Stimulated activated CD8-positive, alpha-beta memory T cell treated with anti-CD3 and anti-CD28 coated beads, Interleukin-12 subunit alpha, Interleukin-12 subunit beta, amount 100 ng/mL, for 24 hours (primary cell): ENCODE results near the gene GCGR.

Experiments used
- DNase-seq: peaks from one replicate; pipeline ENCODE4 v3.0.0-alpha.2; 2020; ENCODE audit errors: extremely low read depth

Gene GCGR

DNA sequence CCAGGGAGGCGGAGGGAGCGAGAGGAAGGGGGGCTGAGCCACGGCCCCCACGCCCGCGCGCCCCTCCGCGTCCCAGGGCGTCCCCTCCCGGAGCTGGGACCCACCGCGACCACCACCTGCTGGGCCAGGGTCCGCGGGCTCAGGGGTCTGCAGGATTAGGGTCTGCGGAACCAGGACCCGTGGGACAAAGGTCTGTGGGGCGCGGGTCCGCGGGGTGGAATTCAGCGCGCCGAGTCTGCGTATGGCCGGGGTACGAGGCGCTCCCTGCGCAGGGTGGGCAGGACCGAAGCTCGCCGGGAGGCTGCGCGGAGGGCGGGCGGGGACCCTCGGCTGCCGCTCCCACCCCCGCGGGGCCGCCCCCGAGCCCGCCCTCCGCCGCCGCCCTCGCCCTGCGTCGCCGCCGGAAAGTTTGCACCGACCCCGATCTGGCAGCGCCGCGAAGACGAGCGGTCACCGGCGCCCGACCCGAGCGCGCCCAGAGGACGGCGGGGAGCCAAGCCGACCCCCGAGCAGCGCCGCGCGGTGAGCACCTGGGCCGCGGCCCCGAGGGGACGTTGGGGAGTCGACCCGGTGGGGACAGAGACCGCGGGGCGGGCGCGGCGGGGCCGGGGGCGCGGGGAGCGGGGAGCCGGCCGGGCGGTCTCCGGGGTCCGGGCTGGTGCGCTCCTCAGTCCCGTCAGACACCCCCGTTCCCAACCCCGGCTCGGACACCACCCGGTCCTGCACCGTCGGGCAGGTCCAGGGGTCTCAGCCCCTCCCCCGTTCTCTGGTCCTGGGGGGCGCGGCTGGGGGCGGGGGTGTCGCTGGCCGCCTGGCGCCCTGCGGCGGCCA lies at the start of gene GCGR:
Gene GCGR (plus strand): TSS at position 423 of the 831 bp plus-strand sequence. CDS start 4,869 bp downstream, outside the sequence.
- no peak for DNase-seq

DNA sequence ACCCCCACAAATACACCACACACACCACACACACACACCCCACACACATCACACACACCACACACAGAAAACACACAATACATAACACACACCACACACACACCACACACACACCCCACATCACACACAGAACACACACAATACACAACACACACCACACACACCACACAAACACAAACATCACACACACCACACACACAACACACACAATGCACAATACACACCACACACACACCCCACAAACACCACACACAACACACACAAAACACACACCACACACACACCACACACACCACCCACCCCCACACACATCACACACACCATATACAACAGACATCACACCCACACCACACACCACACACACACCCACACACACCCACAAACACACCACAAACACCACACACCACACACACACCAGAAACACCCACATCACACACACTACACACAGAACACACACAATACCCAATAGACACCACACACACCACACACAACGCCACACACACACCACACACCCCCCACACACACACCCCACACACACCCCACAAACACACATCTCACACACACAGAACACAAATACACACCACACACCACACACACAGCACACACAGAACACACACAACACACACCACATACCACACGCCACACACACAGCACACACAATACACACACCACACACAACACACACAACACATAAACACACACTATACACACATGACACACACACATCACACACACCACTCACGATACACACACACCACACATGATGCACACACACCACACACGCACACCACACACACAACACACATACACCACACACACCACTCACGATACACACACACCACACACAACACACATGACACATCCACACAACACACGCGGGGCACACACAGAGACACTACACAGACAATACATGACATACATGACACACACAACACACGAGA lies 11.0 kb upstream of the GCGR start:
- DNase-seq: no peak

DNA sequence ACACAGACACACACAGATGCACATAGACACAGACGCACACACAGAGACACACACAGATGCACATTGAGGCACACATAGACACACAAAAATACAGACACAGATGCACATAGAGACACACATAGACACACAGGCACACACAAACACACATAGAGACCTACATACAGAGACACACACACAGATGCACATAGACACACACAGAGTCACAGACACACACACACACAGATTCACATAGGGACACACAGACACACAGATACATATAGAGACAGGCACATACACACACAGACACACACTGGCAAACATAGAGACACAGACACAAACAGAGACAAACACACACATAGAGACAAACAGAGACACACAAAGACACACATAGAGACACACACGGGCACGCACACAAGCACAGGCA lies 9.9 kb upstream of the GCGR start:
- DNase-seq: no peak

DNA sequence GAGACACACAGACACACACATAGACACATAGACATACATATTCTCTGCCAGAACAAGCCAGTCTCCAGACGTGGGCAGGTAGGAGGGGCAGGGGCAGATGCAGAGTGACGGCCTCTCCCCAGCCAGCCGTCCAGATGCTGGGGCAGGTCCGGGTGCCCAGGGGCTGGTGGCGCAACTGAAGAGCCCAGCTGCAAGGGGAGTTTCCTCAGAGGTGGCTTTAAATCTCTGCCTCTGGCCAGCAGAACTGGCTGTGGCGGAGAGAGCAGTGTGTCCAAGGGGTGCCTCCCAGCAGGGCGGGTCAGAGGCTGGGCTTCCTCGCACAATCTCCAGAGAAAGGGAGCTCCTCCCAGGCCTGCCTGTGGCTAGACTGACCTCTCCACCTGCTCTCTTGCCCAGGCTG lies 9.4 kb upstream of the GCGR start:
- DNase-seq: no peak

DNA sequence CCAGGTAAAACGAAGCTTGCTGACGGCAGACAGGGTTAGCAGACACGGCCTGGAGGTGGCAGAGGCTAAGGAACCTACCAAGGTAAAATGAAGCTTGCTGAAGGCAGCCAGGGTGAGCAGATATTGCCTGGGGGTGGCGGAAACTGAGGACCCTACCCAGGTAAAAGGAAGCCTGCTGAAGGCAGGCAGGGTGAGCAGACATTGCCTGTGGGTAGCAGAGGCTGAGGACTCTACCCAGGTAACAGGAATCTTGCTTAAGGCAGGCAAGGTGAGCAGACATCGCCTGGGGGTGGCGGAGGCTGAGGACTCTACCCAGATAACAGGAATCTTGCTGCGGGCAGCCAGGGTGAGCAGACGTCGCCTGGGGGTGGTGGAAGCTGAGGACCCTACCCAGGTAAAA lies 2.6 kb upstream of the GCGR start:
- no peak for DNase-seq

DNA sequence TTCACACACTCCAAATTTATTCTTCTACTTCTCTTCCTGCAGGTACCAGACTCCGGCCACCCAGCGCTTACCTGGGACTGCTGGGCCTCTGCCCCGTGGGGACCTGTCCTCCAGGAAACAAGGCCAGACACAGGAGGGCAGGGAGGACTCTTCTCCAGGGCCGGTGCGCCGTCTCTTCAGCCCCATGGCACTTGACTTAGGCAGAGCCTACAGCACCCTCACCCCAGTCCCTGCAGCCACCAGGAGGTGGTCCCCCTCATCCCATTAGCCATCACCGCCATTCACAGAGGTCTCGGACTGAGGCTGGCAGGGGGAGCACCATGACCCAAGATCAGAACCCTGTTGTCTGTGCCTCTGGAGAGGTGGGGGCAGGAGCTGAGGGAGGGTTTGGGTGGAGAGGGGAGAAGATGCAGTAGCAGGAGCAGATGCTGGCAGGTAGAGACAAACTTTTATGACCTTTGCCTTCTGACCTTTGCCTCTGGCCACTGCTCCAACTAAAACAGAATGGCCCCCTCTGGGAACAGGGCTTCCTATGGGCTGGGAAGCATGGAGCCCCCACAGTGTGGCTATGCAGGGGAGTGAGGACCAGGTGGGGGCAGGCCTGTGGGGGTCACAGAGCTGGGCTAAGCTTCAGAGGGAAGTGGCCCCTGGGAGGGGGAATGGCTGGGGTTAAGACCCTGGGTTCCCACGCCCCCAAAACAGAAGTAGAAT lies 1.7 kb upstream of the GCGR start:
- no peak for DNase-seq

DNA sequence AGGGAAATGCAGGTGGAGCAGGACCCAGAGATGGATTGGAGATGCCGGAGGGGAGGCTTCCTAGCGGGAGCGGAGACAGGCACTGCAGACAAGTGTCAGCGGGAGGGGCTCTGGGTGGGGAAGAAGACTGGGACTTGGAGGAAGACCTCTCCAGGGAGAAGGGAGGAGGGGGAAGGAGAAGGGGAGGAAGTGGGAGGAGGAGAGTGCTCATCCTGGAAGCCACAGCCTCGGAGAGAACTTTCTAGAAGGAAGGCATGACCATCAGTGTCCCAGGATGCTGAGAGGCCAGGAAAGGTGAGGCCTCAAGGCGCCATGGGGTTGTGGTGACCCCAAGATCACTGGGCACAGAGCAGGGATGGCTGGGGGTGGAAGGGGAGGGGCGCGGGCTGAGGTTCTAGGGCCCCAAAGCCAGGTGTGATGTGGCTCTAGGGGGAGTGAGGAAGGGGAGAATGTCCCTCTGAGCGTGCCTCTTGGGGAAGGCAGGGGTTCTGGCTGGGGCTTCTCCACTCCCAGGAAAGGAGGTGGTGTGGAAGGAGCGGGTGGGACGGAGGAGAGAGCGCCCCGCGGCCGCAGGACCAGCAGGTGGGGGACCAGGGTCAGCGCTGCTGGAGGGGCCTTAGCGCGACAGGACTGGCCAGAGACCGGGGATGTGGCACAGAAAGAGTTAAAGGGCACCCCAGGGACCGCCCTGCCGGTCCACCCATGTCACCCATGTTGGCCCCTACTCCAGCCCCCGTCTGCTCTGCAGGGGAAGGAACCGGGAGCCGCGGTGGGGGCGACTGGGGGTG lies 900 bp upstream of the GCGR start:
- no peak for DNase-seq

DNA sequence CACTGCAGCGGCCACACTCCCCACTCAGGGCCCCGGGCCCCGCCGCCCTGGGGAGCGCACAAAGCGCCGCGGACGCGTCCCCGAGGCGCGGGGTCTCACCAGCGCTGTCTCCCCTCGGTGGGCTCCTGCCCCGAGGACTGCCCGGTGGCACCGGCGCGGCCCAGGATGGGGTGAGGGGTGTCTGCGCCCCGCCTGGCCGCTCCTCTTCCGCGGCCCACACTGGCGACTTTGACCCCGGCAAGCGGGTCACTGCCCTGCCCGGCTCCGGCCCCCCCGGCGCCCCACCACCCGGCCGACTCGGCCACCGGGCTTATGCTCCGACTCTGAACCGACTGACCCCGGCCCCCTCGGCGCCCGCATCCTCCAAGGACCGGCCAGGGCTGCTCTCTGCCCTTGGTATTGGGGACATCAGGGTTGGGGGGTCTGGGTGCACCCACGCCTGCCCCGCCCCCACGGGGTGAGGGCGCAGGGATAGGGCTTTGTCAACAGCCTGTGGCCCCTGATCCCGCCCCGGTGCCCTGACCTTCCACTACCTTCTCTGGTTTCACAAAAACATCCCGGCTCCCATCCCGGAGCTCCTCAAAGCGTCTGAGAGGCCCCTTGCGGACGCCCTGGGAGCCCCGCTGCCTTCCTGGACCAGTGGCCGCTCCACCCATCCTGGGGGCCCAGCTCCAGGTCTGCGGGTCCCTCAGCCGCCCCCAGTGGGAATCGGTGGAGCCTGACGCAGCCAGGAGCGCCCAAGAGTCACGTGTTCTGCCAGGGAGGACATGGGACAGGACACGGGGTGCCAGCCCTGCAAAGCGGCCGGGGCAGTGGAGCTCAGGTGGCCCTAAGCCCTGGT lies 829 bp downstream of the GCGR start:
- DNase-seq: no peak

DNA sequence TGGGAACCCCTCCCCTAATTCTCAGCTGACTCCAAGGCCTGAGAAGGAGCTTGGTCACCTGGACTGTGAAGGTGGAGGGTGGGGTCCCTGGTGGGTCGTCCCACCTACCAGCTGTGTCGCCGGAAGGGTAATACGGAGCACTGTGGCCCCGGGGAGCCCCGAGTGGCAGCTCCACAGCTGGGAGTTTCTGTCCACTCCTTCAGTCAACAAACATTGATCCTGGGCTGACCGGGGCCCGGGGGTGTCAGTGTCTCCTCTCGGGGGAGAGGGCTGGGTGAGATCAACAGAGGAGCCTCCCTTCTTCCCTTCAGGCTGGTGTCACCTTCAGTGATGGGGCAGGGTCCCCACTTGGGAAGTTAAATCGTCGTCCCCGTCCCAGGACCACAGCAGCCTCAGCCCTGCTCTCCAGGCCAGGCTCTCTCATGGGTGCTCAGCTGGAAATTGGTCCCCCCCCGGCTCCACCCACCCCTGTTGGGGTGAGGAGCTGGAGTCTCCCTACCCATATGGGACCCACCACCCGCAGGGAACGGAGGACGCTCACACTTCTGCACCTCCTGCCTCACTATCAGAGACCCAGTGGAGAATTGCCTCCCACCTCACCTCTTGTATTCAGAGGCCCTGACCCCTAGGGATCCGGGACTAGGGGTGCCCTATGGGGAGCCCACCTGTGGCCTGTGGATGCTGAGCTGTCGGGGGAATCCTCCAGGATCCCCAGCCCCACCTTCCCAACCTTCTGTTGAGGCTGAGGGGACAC lies 1.9 kb downstream of the GCGR start:
- no peak for DNase-seq

DNA sequence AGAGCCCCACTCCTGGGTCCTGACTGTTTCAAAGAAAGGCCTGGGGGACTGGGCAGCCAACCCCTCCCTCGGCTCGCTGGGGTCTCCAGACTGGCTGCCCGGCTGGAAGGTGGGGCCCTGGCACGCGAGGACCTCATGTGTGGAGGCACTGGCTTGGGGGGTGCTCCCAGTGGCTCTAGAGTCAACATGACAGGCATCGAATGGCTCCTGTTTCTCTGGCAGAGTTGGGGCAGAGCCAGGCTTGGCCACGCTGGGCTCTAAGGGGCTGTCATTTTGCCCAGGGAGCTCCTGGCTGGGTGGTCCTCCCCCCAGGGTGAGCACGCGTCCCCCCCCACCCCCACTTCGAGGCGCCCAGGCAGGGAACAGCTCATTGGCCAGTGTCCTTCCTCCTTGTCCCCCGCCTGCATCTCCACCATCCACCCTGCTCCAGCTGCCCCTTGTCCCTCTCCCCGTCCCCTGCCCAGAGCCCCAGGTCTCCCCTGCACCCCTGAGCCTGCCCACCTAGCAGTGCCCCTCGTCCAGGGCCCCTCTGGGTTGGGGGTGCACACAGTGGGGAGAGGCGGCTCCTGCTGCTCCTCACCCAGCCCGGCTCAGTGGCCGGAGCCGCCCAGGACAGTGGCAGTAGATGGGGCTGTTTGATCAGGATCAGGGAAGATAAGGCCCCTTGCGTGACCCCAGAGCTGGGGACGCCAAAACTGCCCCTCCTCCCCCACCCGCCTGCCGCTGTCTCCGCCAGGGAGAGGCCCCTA lies 2.7 kb downstream of the GCGR start:
- DNase-seq: no peak

DNA sequence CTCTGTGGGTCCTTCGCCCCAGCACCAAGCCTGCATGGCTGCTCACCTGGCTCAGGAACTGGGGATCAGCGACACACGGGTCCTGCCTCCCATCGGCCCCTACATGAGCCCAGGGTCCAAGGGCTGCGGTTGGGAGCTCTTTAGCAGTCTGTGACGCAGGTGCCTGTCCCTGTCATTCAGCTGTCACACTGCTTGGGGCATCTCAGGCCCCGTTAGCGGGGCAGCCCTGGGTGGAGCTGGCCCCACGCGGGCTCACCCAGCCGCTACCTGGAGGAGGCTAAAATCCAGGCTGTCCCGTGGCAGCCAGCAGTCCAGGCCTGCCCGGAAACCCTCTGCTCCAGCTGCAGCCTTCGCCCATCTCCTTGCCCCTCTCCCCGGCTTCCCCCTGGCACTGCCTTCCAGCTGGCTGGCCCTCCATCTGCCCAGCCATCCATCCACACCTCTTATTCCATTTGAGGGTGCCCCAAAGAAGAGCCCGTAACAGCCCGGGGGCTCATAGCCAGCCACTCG lies 3.3 kb downstream of the GCGR start:
- no peak for DNase-seq

DNA sequence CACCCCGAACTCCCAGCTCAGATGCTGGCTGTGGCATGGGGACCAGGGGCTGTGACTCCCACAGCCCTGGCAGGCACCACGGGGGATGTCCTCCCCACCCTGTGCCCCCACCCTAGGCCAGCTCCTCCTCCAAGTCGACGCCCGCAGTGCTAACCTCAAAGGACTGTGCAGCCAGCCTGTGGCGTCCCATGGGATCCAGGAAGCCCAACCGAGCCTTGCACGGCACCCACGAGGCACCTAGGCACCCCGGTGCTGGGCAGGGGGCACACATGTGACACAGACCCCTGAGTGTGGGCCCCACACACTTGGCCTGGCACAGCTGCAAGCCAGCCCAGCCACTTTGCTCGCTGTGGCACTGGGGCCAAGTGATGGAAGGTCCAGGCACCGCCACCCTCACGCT lies 3.9 kb downstream of the GCGR start:
- DNase-seq: no peak

DNA sequence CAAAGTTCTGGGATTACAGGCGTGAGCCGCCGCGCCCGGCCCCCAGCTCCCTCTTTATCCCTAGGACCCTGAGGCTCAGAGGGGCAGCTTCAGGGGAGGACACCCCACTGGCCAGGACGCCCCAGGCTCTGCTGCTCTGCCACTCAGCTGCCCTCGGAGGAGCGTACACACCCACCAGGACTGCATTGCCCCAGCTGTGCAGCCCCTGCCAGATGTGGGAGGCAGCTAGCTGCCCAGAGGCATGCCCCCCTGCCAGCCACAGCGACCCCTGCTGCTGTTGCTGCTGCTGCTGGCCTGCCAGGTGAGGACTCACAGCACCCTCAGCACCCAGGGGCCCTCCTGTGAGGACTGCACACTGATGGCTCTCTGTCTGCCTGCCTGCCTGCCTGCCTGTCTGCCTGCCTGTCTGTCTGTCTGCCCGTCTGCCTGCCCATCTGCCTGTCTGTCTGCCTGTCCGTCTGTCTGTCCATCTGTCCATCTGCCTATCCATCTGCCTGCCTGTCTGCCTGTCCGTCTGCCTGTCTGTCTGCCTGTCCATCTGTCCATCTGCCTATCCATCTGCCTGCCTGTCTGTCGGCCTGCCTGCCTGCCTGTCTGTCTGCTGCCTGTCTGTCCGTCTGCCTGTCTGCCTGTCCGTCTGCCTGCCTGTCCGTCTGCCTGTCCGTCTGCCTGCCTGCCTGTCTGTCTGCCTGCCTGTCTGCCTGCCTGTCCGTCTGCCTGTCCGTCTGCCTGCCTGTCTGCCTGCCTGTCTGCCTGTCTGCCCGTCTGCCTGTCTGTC lies 5.0 kb downstream of the GCGR start:
- no peak for DNase-seq

DNA sequence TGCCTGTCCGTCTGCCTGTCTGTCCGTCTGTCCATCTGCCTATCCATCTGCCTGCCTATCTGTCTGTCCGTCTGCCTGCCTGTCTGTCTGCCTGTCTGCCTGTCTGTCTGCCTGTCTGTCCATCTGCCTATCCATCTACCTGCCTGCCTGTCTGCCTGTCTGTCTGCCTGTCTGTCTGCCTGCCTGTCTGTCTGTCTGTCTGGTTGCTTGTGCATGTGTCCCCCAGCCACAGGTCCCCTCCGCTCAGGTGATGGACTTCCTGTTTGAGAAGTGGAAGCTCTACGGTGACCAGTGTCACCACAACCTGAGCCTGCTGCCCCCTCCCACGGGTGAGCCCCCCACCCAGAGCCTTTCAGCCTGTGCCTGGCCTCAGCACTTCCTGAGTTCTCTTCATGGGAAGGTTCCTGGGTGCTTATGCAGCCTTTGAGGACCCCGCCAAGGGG lies 5.6 kb downstream of the GCGR start:
- DNase-seq: no peak

DNA sequence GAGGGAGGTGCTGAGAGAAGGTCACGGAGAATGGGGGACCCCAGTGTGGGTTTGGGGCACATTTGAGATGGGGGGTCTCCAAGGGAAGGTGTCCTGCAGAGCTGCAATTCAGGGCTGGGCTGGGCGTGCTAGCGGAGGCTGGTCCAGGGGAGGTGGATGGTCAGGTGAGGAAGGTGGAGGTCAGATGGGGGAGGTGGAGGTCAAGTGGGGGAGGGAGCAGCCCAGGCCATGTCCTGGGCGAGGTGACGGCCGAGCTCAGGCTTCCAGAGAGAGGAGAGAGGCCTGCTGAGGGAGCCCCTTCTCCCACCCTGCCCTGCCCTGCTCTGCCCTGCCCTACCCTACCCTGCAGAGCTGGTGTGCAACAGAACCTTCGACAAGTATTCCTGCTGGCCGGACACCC lies 6.5 kb downstream of the GCGR start:
- DNase-seq: no peak

DNA sequence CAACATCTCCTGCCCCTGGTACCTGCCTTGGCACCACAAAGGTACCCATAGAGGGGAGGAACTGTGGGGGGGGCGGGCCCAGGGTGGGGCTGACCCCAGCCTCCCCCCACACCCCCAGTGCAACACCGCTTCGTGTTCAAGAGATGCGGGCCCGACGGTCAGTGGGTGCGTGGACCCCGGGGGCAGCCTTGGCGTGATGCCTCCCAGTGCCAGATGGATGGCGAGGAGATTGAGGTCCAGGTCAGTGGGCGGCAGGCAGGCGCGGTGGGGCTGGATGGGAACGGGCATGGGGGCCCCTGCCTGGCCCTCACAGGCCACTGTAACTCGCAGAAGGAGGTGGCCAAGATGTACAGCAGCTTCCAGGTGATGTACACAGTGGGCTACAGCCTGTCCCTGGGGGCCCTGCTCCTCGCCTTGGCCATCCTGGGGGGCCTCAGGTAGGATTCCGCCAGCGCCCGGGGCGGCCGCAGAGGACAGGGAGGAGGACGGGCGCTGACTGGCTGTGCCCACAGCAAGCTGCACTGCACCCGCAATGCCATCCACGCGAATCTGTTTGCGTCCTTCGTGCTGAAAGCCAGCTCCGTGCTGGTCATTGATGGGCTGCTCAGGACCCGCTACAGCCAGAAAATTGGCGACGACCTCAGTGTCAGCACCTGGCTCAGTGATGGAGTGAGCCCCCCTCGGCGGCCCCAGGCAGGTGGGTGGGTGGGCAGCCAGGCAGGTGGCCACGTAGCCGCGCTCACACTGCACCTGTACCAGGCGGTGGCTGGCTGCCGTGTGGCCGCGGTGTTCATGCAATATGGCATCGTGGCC lies 7.1 kb downstream of the GCGR start:
- no peak for DNase-seq
